GM13977 (cell line): ENCODE measurements around the gene NOP56.
"Not testable (repeated sequence)": the region's sequence is repeated elsewhere in the genome, so short reads cannot be mapped to it uniquely, and the experiment has no call there.

Source experiments
- DNase-seq: peaks from one replicate; pipeline ENCODE4 v3.0.0; 2012; ENCODE audit warnings: low spot score
- CTCF ChIP-seq: IDR thresholded peaks from 2 replicates; pipeline ENCODE4 v1.5.1; 2012; ENCODE audit warnings: mild to moderate bottlenecking, control low read depth; ENCODE audit not compliant: insufficient read depth; ENCODE audit errors: extremely low read depth, missing control alignments
- in situ Hi-C: fragments of 300-500 bp; cut with MboI; formaldehyde crosslinking; loops from one replicate; pipeline ENCODE4 v1.12.0; 2022; ENCODE audit warnings: low sequenced_read_pairs, low pct_unique_long_range_greater_than_20kb, mixed read lengths, inconsistent platforms; ENCODE audit not compliant: unreplicated experiment

NOP56 gene

GRCh38 chr20:2680046-2680445, 27.6 kb downstream of the NOP56 start:
- in situ Hi-C loops, result no loop called here
- no peak for TF ChIP-seq CTCF

GRCh38 chr20:2682040-2682439, 29.6 kb downstream of the NOP56 start:
- in situ Hi-C loops, DNase-seq: not testable (repeated sequence)

More at GRCh38 chr20:2680046-2680445, 27.6 kb downstream of the NOP56 start:
- no peak for DNase-seq

GRCh38 chr20:2684817-2685216, 32.4 kb downstream of the NOP56 start:
- DNase-seq, in situ Hi-C loops: not testable (repeated sequence)

- in situ Hi-C loops, result no loop called here
- TF ChIP-seq CTCF, result no peak
- no peak for DNase-seq
Observed at GRCh38 chr20:2687514-2687913, 35.1 kb downstream of the NOP56 start.

GRCh38 chr20:2688041-2688591, 35.7 kb downstream of the NOP56 start:
- DNase-seq, result peak; percentile 60
- TF ChIP-seq CTCF, result peak; percentile 66
- in situ Hi-C loops, result no loop called here

GRCh38 chr20:2690213-2690612, 37.8 kb downstream of the NOP56 start:
- no peak for TF ChIP-seq CTCF
- DNase-seq, result no peak
- in situ Hi-C loops, result no loop called here

- in situ Hi-C loops, result no loop called here
- DNase-seq, result no peak
- TF ChIP-seq CTCF, result no peak
Observed at GRCh38 chr20:2690718-2691117, 38.3 kb downstream of the NOP56 start.

GRCh38 chr20:2691127-2691526, 38.7 kb downstream of the NOP56 start:
- DNase-seq, result no peak
- no peak for TF ChIP-seq CTCF
- in situ Hi-C loops, result no loop called here
